GM18867 (cell line): Measurements from ENCODE around the gene ITGA1.
"Not testable (repeated sequence)": the region's sequence is repeated elsewhere in the genome, so short reads cannot be mapped to it uniquely, and the experiment has no call there.

Experiments
- ATAC-seq: cut with Tn5 transposase; IDR thresholded peaks from one replicate; pipeline ENCODE4 v1.9.1; 2021; ENCODE audit warnings: mild to moderate bottlenecking, moderate library complexity; ENCODE audit not compliant: unreplicated experiment

ITGA1 gene

GRCh38 chr5:52863715-52864290 lies 76.1 kb downstream of the ITGA1 start:
- ATAC-seq, result no peak

- ATAC-seq, result no peak
Measured at GRCh38 chr5:52864371-52864770, 76.7 kb downstream of the ITGA1 start.

- no peak for ATAC-seq
Measured at GRCh38 chr5:52864884-52865283, 77.2 kb downstream of the ITGA1 start.

DNA sequence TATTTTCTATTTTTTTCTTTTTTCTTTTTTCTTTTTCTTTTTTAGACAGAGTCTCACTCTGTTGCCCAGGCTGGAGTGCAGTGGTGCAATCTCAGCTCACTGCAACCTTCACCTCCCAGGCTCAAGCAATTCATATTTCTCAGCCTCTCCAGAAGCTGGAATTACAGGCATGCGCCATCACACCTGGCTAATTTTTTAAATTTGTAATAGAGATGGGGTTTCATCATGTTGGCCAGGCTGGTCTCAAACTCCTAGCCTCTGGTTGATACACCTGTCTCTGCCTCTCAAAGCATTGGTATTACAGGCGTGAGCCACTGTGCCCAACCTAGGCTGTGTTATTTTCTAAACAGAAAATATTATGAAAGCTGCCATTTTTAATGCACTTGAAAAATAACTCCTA lies 78.3 kb downstream of the ITGA1 start:
- ATAC-seq, result not testable (repeated sequence)

GRCh38 chr5:52867809-52868208 lies 80.1 kb downstream of the ITGA1 start:
- ATAC-seq, result no peak

GRCh38 chr5:52868417-52868816 lies 80.7 kb downstream of the ITGA1 start:
- ATAC-seq, result no peak

GRCh38 chr5:52869391-52869790 lies 81.7 kb downstream of the ITGA1 start:
- ATAC-seq, result no peak

- ATAC-seq, result no peak
Measured at GRCh38 chr5:52870448-52870847, 82.7 kb downstream of the ITGA1 start.

- ATAC-seq, result no peak
Measured at GRCh38 chr5:52875827-52876226, 88.1 kb downstream of the ITGA1 start.

DNA sequence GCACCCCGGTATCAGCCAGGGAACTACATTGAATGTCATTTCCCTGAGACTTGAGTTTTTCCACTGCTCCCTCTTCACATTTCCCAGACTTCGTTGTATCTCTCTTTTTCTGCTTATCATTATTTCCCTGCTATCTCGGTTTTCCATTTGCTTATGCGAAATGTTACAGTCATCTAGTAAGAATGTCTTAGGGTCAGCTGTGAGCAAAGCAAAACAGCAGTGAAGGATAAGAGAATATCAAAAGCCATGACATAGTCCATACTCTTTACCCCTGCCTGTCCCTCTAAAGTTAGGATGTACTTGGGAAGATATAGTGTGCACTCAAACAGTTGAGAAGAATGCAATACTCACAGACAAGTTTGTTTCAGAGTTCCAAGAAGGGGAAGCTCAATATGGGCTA lies 88.7 kb downstream of the ITGA1 start:
- ATAC-seq, result no peak

GRCh38 chr5:52878656-52879055 lies 90.9 kb downstream of the ITGA1 start:
- no peak for ATAC-seq

- no peak for ATAC-seq
Measured at GRCh38 chr5:52880541-52880940, 92.8 kb downstream of the ITGA1 start.

DNA sequence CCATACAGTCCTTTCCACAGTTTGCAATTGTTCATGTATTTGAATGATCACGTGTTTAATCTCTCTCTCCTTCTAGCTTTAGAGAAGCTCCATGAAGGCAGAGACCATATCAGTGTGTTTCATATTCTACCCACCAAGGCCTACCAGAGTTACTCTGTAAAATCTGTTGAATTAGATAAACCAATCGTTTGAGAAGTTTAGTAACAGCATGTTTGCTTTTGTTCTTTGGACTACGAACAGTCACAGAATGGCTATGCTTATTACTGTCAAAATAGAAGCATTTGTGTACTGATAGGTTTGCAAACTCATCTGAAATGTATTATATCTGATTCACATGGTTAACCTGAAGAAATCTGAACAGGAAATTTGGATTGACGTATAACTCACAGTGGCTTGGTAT lies 93.8 kb downstream of the ITGA1 start:
- ATAC-seq, result no peak

DNA sequence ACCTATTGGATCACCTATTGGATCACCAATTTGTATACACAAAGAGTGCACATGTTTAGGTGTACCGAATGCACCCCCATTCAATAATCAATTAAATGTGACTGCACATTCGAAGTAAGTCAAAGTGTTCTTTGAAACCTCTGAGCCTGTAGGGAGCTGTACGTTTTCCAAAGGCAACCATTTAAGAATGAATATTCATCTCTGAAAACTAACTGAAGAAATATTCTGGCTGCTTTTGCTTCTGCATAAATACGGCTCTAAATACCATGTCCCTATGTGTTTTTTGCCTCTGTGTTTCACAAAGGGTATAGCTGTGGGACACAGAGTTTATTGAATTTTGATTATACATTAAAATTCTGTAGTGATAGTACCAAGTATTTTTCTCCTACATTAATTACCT lies 95.4 kb downstream of the ITGA1 start:
- ATAC-seq, result no peak

DNA sequence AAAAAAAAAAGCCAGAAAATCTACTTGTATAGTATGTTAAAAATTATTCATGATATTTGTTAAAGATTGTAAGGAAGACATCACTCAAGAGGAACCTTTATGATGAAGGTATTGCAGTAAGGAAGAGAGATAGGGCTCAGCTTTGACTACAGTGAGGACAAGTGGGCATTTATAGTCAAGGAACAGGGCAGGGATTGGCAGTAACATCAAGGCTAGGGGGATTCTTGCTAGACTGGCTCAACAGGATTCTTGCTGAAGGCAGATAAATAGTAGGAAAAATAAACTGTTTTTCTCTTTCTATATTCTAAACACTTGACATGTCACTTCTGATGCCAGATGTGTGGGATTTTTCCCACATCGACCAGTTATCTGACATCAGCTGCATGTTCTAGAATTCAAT lies 96.7 kb downstream of the ITGA1 start:
- no peak for ATAC-seq

DNA sequence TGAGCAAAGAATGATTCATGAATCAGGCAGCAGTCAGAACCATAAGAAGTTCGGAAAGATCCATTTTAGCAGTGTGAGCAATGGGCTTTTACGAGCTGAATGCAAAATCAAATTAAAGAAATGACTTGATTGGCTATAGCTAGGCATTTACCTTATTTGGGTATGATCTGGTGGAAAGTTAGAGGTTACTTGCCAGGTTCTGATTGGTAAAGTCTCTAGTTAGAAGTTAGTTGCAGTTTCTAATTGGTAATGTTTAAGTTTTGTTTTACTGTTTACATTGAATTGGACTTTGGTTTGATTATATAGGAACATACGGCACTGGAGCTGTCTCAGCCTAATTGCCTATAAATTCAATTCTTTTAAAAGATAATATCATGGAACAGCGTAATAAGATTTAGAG lies 97.9 kb downstream of the ITGA1 start:
- no peak for ATAC-seq

DNA sequence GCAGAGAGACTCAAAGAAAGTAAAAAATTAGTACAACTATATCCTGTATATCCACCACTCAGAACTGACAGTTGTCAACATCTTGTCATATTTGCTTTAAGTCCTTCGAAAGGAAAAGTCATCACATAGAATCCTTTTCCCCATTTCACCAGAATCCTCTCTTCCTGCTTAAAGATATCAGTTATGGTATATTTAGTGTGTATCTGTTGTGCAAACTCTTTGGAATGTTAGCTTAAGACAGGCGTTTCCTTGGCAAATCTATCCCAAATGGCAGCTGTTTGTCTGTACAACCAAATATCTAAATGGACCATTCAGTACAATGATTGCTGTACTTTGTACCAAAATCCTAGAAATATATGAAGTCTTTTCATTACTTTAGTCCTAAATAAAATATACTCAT lies 98.5 kb downstream of the ITGA1 start:
- no peak for ATAC-seq

GRCh38 chr5:52887066-52887465 lies 99.3 kb downstream of the ITGA1 start:
- no peak for ATAC-seq

GRCh38 chr5:52888363-52888762 lies 100.6 kb downstream of the ITGA1 start:
- ATAC-seq, result no peak

DNA sequence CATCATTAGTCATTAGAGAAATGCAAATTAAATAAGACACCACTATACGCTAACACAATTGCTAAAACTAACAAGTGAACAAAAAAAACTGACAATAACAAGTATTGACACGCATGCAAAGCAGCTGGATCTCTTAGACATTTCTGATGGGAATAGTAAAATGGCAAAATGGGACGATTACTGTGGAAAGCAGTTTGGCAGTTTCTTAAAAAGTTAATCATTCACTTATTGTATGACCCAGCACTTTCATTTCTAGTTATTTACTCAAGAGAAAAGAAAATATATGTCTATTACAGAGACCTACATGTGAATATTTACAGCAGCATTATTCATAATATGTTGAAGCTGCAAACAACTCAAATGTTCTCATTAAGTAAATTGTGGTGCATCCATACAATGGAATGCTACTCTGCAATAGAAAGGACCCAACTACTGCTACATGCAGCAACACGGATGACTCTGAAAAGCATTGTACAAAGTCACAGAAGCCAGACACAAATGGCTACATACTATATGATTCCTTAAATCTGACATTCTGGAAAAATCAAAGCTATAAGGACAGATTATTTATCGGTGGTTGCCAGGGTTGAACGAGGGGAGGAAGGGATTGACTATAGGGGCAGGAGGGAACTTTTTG lies 104.6 kb downstream of the ITGA1 start:
- peak; percentile 39 for ATAC-seq

DNA sequence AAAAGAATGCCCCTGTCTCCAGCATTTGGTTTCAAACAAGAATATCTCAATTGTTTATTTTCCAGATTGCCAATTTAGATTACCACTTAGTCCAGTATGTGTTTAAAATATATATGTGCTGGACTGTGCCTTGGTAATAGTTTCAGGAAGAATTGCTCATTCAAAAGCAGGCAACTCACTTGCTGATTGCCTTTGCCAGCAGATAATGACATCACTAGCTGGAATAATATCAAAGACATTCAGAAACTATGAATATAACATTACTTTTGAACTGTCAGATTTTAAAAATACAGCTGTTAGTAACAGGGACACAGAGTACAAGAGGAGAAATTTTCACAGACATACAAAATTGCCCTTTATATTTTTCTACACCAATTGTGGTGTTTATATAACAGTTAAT lies 105.4 kb downstream of the ITGA1 start:
- ATAC-seq, result no peak

DNA sequence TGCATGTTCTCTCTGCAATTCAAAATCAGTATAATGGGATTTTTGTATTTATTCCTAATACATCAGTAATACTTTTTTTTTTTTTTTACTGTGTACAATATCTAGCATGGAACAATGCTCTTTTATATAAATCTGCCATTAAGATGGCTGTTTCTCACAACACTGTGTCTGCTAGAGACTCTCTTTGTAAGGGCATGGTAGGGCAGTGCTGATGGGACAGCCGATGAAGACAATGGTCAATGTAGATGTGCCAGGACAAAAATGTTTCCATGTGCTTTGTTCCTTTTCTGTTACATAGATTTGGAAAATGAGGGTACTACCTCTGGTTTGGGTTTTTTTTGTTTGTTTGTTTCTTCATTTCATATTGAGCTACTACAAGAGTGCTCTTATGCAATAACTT lies 106.1 kb downstream of the ITGA1 start:
- ATAC-seq, result no peak

GRCh38 chr5:52894451-52894850 lies 106.7 kb downstream of the ITGA1 start:
- ATAC-seq, result no peak
